Common myeloid progenitor, CD34-positive (primary cell): ENCODE measurements around the gene TPPP.
"Not testable (repeated sequence)": the region's sequence is repeated elsewhere in the genome, so short reads cannot be mapped to it uniquely, and the experiment has no call there.

Experiments
- CTCF ChIA-PET: fragments of 350-600 bp; sonication (Branson Sonifier 250); formaldehyde crosslinking; loops from one replicate; lab custom pipeline; 2021; ENCODE audit warnings: antibody characterized with exemption; lab: Charles Lee
- POLR2A ChIA-PET: fragments of 350-600 bp; sonication (Branson Sonifier 250); formaldehyde crosslinking; loops from one replicate; lab custom pipeline; 2021; ENCODE audit warnings: antibody characterized with exemption; lab: Charles Lee
- DNase-seq, 3 donors: peaks; one replicate each; pipeline versions ENCODE4 v3.0.0 to v3.0.0-alpha.2; 2013
- H3K27ac ChIP-seq, 2 experiments: 1 replicate in 1 of 2; 2 replicates in 1 of 2; pipeline ENCODE4 v1.7.0; 2013; ENCODE audit warnings: inconsistent platforms in 2 of 2, low read length in 2 of 2, mild to moderate bottlenecking in 2 of 2, low read depth in 1 of 2, moderate library complexity in 1 of 2; ENCODE audit not compliant: severe bottlenecking in 2 of 2, insufficient read depth in 1 of 2, poor library complexity in 1 of 2
- H3K27me3 ChIP-seq, 5 experiments: replicated peaks in 2 of 5; 1 replicate in 3 of 5; 2 replicates in 2 of 5; pipeline versions ENCODE4 v1.6.1 to v1.7.0; 2013; ENCODE audit warnings: low read length in 4 of 5, mild to moderate bottlenecking in 2 of 5, moderate library complexity in 2 of 5, inconsistent platforms in 1 of 5; ENCODE audit not compliant: insufficient read depth in 5 of 5, control insufficient read depth in 4 of 5
- H3K36me3 ChIP-seq, 4 experiments: 1 replicate in 2 of 4; 2 replicates in 2 of 4; pipeline versions ENCODE4 v1.6.1 to v1.7.0; 2013; ENCODE audit warnings: low read length in 3 of 4, control low read depth in 1 of 4, mild to moderate bottlenecking in 1 of 4; ENCODE audit not compliant: control insufficient read depth in 4 of 4, insufficient read depth in 4 of 4
- H3K4me1 ChIP-seq, 4 experiments: 1 replicate in 3 of 4; 2 replicates in 1 of 4; pipeline versions ENCODE4 v1.6.1 to v1.7.1; 2013; ENCODE audit warnings: low read length in 3 of 4, mild to moderate bottlenecking in 3 of 4, control low read depth in 1 of 4, inconsistent platforms in 1 of 4, moderate library complexity in 1 of 4; ENCODE audit not compliant: control insufficient read depth in 4 of 4, insufficient read depth in 4 of 4; ENCODE audit errors: control extremely low read depth in 1 of 4
- H3K4me3 ChIP-seq, 7 experiments: 1 replicate in 4 of 7; 2 replicates in 3 of 7; pipeline versions ENCODE4 v1.5.1 to v1.7.0; 2013; ENCODE audit warnings: mild to moderate bottlenecking in 7 of 7, low read length in 6 of 7, moderate library complexity in 6 of 7, inconsistent platforms in 2 of 7, low read depth in 2 of 7, control low read depth in 1 of 7; ENCODE audit not compliant: insufficient read depth in 4 of 7, control insufficient read depth in 1 of 7; ENCODE audit errors: extremely low read depth in 1 of 7
- H3K9me3 ChIP-seq, 5 experiments: 1 replicate in 4 of 5; 2 replicates in 1 of 5; pipeline versions ENCODE4 v1.6.1 to v1.7.1; 2013; ENCODE audit warnings: low read length in 4 of 5, mild to moderate bottlenecking in 2 of 5, inconsistent platforms in 1 of 5, low read depth in 1 of 5, moderate library complexity in 1 of 5; ENCODE audit not compliant: control insufficient read depth in 4 of 5, insufficient read depth in 2 of 5; ENCODE audit errors: control extremely low read depth in 1 of 5
- WGBS: methylation state at CpG from one replicate; pipeline ENCODE4 v1.1.5; 2013; ENCODE audit not compliant: insufficient coverage; 5-methylcytosine and 5-hydroxymethylcytosine counted together

The TPPP gene

GRCh38 chr5:723309-723708 lies 30.2 kb upstream of the TPPP start:
- Histone ChIP-seq H3K27me3 (peaks cover 0 to 11% (median 0%) of the 10 kb centered on the region in 5 experiments), H3K9me3 (peaks cover 0 to 20% (median 0%) of the 10 kb centered on the region in 5 experiments)
- H3K27ac ChIP-seq, H3K4me3 ChIP-seq, DNase-seq, CTCF ChIA-PET, POLR2A ChIA-PET, H3K4me1 ChIP-seq, H3K36me3 ChIP-seq: not testable (repeated sequence)
- WGBS = no CpG with 5 or more reads among the region's 4 CpGs

GRCh38 chr5:719379-719778 lies 26.2 kb upstream of the TPPP start:
- peaks cover 0 to 19% (median 0%) of the 10 kb centered on the region in 5 experiments for H3K27me3 ChIP-seq
- H3K4me1 ChIP-seq, DNase-seq, H3K27ac ChIP-seq, H3K4me3 ChIP-seq, H3K36me3 ChIP-seq, POLR2A ChIA-PET, CTCF ChIA-PET: not testable (repeated sequence)
- no CpG with 5 or more reads among the region's 1 CpG for WGBS
- peaks cover 0 to 23% (median 0%) of the 10 kb centered on the region in 5 experiments for H3K9me3 ChIP-seq

GRCh38 chr5:717143-717542 lies 24.0 kb upstream of the TPPP start:
- Histone ChIP-seq H3K36me3 (no peaks in the 10 kb centered on the region), H3K9me3 (peaks cover 0 to 23% (median 0%) of the 10 kb centered on the region in 5 experiments), H3K4me3 (no peak overlapping the region), H3K4me1 (no peaks in the 10 kb centered on the region), H3K27me3 (peaks cover 0 to 18% (median 0%) of the 10 kb centered on the region in 5 experiments), H3K27ac (no peak overlapping the region)
- ChIA-PET CTCF (no interaction called here), POLR2A (no interaction called here)
- 93% methylated on average over 5 of the region's 7 CpGs for WGBS
- no peak for DNase-seq

GRCh38 chr5:716740-717139 lies 23.6 kb upstream of the TPPP start:
- DNase-seq, H3K4me3 ChIP-seq, H3K4me1 ChIP-seq, H3K27ac ChIP-seq, H3K36me3 ChIP-seq, CTCF ChIA-PET, POLR2A ChIA-PET: not testable (repeated sequence)
- WGBS = 89% methylated on average over 1 of the region's 4 CpGs
- Histone ChIP-seq H3K9me3 (peaks cover 0 to 23% (median 0%) of the 10 kb centered on the region in 5 experiments), H3K27me3 (peaks cover 0 to 15% (median 0%) of the 10 kb centered on the region in 5 experiments)

- WGBS = 83% methylated on average over 1 of the region's 4 CpGs
- CTCF ChIA-PET, H3K4me3 ChIP-seq, H3K27ac ChIP-seq, DNase-seq, H3K36me3 ChIP-seq, POLR2A ChIA-PET, H3K4me1 ChIP-seq: not testable (repeated sequence)
- Histone ChIP-seq H3K9me3 (peaks cover 0 to 22% (median 0%) of the 10 kb centered on the region in 5 experiments), H3K27me3 (peaks cover 0 to 21% (median 0%) of the 10 kb centered on the region in 5 experiments)
These were observed 22.5 kb upstream of the TPPP start for GRCh38 chr5:715636-716035.

GRCh38 chr5:714215-715118 lies 21.3 kb upstream of the TPPP start:
- H3K4me3 ChIP-seq, H3K4me1 ChIP-seq, DNase-seq, H3K27ac ChIP-seq, POLR2A ChIA-PET, CTCF ChIA-PET, H3K36me3 ChIP-seq: not testable (repeated sequence)
- no CpG with 5 or more reads among the region's 8 CpGs for WGBS
- peaks cover 0 to 18% (median 0%) of the 10 kb centered on the region in 5 experiments for H3K9me3 ChIP-seq
- peaks cover 0 to 27% (median 0%) of the 10 kb centered on the region in 5 experiments for H3K27me3 ChIP-seq

- Histone ChIP-seq H3K9me3 (peaks cover 0 to 17% (median 0%) of the 10 kb centered on the region in 5 experiments), H3K27me3 (peaks cover 0 to 32% (median 0%) of the 10 kb centered on the region in 5 experiments)
- POLR2A ChIA-PET, H3K27ac ChIP-seq, H3K36me3 ChIP-seq, CTCF ChIA-PET, H3K4me3 ChIP-seq, DNase-seq, H3K4me1 ChIP-seq: not testable (repeated sequence)
- WGBS = no CpG with 5 or more reads among the region's 3 CpGs
These were observed 20.5 kb upstream of the TPPP start for GRCh38 chr5:713686-714085.
